CD1c-positive myeloid dendritic cell (primary cell): ENCODE results near the gene PRCD.
"Not testable (repeated sequence)": the region's sequence is repeated elsewhere in the genome, so short reads cannot be mapped to it uniquely, and the experiment has no call there.

ENCODE experiments used
- DNase-seq: peaks from one replicate; pipeline ENCODE4 v3.0.0-alpha.2; 2016; ENCODE audit errors: extremely low spot score

Gene PRCD

DNA sequence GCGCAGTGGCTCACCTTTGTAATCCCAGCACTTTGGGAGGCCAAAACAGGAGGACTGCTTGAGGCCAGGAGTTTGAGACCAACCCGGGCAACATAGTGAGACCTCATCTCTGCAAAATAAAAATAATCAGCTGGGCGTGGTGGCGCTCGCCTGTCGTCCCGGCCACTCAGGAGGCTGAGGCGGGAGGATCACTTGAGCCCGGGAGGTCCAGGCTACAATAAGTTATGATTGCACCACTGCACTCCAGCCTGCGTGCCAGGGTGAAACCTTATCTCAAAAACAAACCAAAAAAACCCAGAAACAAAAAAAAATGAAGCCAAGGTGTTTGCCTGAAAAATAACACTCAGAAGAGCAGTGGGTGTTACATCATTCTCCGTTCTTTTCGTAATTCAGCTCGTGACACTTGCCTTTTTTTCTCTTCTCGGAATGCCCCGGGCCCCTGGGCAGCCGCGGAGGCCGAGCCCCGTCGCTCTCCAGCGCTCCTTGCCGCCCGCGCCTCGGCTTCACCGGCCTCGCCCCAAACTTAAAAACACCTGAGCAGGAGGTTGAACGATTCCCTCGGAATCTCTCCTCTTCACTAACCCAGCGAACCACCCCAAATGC is 17.0 kb downstream of the PRCD start:
- DNase-seq: peak; percentile 68

DNA sequence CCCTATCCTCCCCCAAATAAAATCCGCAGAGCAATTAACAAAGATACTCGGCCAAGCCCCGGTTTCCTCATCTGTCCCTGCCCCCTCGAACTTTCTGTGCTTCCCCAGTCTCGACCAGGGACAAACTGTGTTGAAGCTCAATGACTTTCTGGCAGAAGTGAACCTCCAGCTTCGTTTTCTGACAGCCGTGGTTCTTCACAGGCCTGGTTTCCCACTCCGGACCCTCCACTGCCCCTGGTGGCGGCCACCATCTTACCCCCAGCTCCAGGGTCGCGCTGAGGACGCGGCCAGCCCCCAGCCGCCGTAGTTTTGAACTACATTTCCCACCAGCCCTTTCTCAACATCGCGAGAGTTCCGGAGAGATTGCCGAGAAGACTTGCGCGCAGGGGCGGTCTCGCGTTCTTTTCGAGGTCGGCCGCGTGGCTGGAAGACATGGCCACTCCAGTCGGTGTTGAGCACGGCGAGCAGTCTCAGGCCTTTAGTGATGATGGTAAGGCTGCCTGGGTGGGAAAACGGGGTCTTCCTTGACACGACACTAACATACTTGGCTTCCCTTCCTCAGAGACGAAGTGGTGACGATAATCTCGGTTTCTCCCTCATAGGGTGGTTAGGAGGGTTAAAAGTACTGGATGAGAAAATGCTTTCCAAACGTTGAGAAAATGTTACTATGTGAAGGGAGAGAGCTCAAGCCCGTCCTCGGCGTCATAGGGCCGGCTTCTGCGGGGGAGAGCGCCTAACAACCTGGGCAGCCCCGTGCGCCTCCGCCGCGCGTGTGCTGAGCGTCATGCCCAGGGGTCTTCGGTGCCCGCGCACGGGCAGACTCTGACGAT is 17.7 kb downstream of the PRCD start:
- peak; percentile 98 for DNase-seq

DNA sequence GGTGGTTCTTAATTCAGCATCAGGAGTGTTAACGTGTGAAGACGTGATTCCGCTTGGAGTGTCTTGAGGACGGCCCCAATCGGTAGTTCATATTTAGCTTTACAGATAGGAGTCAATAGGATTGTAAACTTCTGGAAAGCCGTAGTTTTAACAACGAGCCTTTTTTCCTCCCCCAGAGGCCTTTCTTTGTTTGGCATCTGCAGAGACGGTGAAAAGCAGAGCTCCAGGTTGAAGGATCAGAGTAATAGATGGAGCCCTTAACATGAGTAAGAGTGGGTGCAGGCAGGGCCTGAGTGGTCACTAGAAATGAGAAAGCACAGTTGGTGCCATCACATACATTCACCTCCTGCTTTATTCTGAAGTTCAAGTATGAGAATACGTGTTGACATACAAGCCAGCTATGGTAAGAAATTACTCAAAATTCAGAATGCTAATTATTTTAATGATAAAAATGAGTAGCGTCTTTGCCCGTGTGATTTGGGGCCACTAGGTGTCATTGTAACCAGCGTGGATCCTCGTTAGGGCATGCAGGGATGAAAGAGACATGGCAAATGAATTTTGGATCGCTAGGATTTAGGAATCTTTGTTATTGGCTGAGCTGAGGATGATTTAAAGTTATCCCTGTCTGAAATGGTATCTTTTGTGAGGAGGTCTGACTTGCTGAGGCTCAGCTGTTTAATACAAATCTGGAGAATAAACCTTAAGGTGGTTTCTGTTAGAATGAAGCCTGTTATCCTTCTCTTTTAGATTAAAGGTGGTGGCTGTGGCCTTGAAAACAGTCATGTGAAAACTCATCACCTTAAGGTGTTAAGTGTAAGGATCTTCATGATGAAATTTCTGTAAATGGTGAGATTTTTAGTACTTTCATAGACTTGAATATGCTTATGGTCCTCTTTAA is 18.6 kb downstream of the PRCD start:
- no peak for DNase-seq

DNA sequence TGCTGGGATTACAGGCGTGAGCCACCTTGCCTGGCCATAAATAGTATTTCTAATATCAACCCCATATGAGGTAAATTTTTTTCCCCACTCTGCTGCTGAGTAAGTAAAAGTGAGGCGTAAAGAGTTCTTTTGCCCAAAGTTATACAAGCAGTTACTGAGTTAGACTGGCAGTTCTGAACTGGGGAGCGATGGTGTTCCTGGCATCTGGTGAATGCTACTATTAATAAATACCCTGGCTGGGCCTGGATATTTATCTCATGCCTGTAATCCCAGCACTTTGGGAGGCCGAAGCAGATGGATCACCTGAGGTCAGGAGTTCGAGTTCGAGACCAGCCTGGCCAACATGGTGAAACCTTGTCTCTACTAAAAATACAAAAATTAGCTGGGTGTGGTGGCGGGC is 19.6 kb downstream of the PRCD start:
- not testable (repeated sequence) for DNase-seq

DNA sequence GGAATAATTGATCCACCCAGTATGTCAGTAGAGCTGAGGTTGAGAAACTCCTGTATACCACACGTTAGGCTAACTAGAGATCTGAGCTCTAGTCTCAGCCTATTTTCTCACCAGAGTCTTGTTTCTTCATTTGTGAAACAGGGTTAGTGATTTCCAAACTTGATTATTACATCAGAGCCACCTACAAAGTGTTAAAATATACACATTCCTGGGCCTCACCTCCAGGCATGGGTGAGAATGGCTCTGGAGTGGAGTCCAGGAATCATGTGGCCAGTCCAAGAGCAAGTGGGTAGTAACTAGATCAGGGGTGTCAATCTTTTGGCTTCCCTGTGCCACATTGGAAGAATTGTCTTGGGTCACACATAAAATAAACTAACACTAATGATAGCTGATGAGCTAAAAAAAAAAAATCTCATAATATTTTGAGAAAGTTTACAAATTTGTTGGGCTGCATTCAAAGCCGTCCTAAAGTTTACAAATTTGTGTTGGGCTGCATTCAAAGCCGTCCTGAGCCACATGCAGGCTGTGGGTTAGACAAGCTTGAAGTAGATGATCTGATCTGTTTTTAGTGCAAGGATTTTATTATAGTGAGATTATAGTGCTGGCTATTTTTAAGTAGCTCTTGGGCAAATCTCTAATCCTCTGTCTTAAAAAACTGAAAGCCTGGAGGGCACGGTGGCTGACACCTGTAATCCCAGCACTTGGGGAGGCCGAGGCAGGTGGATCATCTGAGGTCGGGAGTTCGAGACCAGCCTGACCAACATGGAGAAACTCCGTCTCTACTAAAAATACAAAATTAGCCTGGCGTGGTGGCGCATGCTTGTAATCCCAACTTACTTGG is 20.4 kb downstream of the PRCD start:
- DNase-seq: no peak

DNA sequence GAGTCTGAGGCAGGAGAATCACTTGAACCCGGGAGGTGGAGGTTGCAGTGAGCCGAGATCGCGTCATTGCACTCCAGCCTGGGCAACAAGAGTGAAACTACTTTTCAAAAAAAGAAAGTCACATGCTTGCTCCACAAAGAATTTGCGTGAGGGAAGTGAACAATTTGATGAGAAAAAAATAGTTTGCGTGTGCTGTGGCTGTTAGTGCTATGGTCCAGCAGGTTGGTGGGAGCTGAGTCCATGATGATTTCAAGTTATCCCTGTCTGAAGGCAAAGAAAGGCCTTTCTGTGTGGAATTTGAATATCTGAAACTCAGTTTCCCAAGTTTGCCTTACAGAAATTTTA is 21.0 kb downstream of the PRCD start:
- no peak for DNase-seq

DNA sequence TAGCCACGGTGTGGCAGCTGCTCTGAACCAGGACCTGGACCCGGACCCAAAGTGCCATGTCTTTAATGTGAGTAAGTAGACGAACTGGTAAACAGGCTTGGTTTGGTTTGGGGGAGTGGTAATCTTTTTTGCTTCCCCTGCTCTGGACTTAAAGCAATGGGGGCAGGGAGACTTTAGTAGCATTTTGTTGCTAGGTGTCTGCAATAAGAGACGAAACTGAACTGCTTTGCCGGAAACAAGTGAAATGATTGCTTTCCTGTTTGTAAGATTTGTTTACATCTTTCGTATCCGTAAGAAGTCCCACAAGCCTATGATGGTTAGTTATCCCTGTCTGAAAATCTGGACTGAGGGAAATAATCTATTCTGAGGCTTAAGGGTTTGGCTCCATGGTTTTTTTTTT is 21.5 kb downstream of the PRCD start:
- no peak for DNase-seq

DNA sequence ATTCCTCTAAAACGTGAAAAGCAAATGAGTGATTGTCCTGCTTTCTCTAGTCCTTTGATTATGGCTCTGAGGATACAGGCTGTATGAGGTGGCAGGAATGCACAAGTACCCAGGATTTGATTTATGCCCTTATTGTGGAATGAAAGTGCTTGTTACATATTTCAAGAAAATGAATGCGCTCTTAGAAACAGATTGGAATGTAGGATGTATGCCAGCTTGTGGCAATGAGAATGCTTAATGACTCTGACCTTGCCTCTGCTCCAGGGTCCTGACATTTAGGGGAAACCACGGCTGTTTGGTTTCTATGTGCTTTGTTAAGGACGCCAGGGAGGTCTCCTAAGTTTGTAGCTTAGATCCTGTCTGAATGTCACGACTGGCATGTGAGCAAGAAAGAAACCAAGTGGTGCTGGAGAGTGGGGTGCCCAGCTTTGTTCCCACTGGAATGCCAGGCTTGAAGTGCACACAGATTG is 22.0 kb downstream of the PRCD start:
- DNase-seq: no peak

DNA sequence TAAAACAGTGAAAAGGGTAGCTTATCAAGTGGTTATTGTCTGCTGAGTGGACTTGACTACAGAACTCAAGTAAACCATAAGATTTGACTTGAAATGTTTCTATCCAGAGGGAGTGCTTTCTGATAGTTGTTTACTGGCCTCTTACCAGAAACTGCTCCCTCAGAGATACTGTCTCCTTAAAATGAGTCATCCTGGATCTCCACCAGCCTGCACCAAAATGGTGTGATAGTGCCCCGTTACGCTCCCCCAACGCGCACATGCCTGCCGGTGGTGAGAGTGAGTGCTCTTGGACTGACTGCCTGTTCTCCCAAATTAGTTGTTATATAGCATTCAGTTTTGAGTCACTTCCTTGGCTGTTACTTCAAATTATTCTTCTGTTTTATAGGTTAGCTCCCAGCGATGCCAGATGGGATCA is 22.9 kb downstream of the PRCD start:
- DNase-seq: no peak

DNA sequence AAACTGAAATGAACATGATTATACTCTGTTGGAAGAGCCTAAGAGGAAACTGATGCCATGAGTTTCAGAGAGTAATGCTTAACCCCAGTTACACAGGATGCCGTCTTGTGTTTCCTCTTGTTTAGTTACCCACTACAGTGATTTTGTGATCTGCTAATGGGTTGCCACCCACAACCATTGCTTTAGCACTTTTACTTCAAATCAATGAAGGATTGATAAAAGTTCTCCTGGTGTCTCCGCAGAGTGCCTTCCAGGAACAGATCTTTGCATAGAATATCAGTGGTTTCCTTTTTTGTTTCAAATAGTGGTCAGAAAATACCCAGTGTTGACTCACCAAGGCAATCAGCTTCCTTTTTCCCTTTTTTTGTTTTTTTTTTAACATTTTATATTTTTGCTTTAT is 23.5 kb downstream of the PRCD start:
- not testable (repeated sequence) for DNase-seq

DNA sequence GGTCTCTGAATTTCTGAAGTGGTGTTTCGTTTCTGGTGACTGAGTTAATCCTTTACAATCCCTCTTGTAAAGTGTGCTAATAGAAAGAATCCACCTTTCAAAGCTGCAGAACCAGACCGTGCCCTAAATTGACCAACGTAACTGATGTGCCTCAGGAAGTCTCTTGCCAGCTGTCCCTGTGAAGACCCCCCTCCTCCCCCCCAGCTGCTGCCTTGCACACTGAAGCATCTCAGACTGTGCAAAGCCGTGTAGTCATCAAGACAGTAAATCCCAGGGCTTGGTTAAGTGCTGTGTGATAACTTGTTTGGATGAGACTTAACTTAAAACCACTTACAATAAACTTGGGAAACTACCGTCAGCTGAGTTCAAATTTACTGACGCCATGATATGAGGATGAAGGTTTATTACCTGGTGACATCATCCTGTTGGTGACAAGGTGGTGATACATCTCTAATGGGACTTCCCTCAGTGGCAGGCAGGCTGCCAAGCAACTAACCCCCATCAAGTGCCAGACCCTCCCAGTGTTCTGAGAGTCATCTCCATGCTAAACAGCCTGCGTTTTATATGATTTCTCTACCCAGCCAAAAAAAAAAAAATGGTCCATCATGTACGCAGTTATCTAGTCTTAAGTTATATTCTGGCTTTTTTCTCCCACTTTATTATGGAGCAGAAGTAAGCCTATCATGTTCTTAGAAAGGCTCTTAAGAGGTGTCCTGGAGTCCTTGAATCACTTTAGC is 25.3 kb downstream of the PRCD start:
- DNase-seq: not testable (repeated sequence)

DNA sequence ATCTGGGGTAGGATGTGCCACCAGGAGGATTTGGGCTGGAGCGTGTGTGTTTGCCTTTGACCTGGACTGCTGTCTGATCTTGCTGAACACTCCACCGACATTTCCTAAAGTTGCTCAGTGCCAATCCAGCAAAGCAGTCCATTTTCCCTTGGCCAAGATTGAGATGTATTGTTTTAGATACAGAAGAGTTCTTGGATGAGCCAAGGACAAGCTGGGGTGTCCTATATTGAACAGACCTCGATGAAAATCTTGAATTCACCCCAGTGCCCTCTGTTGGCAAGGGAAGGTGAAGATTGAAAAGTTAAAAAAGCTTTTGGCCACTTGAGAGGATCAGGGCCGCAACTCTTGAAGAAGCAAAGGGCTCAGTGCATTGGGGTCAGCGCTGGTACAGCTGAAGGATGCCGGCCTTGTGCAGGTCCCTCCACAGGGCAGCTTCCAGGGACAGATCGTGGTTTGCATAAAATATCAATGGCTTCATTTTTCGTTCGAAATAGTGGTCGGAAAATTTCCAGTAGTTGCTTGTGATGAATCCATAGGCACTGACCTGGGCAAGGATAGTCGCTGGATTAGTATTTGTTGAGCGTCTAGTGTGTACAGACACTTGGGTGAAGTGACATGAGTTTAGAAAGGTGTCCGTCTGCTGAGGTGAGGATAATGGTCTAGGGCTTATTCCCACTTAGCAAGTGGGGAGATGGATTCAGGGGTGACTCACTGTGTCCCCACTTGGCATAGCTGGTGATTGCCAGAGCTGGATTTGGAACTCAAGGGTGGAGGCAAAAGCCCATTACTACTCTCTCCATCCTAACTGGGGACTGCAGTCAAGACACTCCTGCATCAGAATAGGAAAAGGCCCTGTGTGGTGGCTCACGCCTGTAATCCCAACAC is 26.1 kb downstream of the PRCD start:
- DNase-seq: no peak

DNA sequence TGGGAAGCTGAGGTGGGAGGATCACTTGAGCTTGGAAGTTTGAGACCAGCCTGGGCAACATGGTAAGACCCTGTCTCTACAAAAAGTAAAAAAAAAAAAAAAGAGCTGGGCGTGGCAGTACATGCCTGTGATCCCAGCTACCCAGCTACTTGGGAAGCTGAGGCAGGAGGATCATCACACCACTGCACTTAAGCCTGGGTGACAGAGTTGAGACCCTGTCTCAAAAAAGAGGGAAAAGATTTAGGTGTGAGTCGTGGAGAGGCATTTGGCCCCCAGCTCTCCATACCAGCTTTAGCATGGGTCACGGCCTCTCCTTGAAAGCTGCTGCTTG is 26.7 kb downstream of the PRCD start:
- no peak for DNase-seq

DNA sequence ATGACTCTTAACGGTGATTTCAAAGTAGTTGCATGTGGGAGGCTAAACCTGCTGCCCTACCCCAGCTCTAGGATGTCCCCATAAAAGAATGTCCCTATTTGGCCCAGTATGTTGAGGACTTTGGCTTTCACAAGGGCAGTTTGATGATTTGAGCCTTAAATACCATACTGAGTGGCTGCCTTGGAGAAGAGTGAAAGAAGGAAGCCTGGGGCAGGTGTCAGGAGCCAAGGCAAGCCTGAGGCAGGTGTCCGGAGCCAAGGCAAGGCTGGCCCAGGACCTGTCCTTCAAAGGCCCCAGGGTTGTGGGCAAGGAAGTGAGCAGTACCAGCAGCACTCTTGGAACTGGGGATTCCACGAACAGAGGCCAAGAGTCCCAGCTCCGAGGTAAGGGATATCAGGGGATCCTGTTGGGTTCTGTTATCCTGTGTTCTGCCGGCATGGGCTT is 27.2 kb downstream of the PRCD start:
- DNase-seq: no peak

DNA sequence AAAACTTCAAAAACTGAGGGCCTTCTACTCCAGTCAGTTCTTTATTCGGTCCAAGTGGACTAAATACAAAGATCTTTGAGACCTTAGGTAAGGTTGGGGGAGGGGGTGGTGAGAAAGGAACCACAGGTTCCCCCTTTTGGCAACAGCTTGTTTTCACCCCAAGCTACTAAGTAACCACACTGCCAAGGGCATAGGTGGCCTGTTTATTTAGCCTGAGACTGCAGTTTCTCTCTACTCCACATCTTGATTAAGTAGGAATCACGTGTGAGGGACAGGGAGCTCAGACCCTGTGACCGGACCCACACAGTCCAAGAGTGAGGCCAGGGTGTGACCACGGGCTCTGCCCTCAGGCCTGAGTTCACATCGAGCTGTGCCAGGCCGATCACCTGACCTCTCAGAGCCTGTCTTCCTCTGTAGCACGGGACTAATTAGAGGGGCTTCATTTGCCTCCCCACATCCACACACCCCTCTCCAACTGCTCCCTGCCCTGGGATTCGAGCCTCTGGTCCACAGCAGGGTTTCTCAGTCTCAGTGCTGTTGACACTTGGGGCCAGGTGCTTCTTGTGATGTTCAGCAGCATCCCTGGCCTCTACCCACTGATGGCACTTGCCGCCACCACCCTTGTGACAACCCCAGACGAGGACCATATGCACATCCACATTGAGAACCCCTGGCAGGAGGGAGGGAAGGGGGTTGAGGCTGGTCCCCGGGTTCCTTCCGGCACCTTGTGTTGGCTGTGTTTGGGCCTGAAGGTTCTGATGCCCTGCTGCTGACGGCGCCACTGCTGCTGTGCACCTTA is 28.0 kb downstream of the PRCD start:
- DNase-seq: peak; percentile 29

DNA sequence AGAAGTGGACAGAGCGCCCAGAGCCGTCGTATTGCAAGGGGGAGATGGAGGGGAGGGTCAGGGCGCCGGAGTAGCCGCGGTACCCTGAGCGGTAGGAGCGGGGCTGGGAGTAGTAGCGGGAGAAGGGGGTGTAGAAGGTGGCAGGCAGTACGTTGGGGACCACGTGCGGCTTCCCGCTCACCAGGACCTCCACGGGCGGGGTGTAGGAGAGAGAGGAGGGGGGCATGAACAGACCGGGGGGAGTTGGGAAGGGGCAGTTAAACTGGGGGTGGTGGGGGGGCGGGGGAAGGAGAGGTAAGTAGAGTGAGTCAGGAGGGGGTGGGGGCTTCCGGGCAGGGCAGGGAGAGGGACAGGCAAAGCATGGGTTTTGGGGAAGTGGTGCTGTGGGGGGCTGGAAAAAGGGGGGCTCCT is 29.0 kb downstream of the PRCD start:
- no peak for DNase-seq

DNA sequence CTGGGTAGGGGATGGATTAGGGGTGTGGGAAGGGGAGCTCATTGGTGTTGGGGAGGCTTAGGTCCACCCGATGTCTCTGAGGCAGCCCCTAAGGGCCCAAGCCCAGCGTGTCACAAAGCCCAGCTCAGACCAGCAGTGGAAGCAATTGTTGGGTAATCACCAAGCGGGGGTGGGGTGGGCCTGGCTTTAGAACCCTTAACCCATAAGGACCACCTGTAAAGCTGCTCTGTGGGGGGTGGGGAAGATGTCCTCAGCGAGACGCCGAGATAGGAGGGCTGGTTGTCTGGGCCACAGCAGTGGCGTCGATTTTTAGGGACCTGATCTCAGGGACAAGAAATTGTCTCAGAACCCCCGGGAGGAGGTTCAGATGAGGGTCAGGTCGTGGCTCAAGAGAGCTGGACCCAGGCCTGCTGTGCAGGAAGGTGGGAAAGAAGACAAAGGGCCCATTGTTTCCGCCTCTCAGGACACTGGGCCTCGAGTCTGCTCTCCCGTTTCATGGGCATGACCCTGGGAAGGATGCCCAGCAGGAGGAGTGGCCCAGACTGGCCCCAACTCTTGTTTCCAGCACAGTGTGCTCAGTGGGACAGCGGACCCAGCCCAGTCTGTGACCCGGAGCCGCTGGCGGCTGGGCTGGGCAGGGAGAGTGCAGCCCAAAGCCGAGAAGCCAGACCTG is 29.9 kb downstream of the PRCD start:
- no peak for DNase-seq

DNA sequence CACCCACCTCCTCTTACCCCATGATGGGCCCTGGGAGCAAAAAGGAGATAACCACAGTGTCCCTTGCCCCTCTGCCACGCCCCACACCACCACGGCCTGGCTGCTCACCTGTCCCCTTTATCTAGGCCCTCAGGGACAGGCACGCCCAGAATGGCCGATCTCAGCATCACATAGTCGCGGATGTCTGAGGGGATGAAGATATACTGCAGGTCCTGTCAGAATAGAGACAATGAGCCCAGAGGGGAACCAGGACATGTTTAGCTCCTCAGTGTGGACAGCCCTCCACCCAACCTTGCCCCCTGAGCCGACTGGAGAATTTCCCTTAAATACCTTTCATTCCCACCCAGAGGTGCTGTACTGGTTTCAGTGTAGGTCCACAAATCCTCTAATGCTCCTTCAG is 30.6 kb downstream of the PRCD start:
- no peak for DNase-seq
